ENCODE data around the gene ALPL. TPM values are rescaled to one million over a fixed set of nuclear protein-coding genes. Genes with fewer than 3 reads are reported as not detected.

ALPL gene
- polyA plus RNA-seq, 3 donors, result not detected

DNA sequence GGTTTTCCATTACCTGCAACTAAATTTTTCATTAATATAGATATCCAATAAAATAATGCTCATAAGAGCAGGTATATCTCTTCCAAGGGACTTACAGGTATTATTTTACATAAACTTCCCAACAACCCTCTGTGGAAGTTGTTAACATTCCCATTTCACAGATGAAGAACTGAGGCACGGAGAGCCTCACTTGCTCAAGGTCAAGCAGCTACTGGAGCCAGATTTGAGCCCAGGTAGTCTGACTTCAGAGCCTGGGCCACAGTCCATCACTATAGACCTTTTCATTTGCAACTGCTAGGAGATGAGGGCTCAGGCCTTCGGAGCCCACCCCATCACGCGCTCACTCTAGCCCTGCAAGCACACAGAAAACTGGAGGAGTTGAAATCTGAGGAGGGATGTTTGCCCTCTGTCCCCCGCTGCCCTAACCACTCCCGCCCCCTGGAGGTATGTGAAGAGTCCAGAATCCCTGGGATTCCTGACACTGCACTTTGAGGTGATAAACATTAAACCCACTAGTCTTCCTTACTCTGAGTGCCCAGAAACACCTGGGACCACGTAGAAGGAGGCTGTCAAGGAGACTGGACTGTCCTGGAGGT, 11.7 kb upstream of the ALPL start:
- H3K9me3 ChIP-seq (replicated peaks in 1 of 2; ENCODE audit: control insufficient read depth in 1 of 2, insufficient read depth in 1 of 2, low read length in 2 of 2), result no peaks in the 10 kb centered on the region
- no peak overlapping the region for H3K9ac ChIP-seq (ENCODE audit: insufficient read depth, low read length, poor library complexity, severe bottlenecking)
- Mint-ChIP-seq H3K36me3 (no peaks in the 10 kb centered on the region), H3K27ac (no peak overlapping the region), H3K27me3 (ENCODE audit: low read depth in 3 of 3) (peaks cover 11 to 26% (median 15%) of the 10 kb centered on the region in 3 donors), H3K9me3 (peaks cover 0 to 11% (median 2%) of the 10 kb centered on the region in 7 donors), H3K4me3 (peak overlapping the region in 1 of 2 donors; percentile 6), H3K4me1 (no peaks in the 10 kb centered on the region)
- TF ChIP-seq CTCF (IDR thresholded peaks at IDR 0.05), result no peak
- H4K20me1 ChIP-seq (ENCODE audit: insufficient read depth, low read length), result no peaks in the 10 kb centered on the region
- intact Hi-C loops (cut with micrococcal nuclease), result no loop called here
- H3K36me3 ChIP-seq (replicated peaks in 1 of 2; ENCODE audit: control insufficient read depth in 1 of 2, insufficient read depth in 2 of 2, low read length in 2 of 2), result no peaks in the 10 kb centered on the region
- no peak overlapping the region for H3K4me2 ChIP-seq (replicated peaks; ENCODE audit: extremely low read depth, low read length, poor library complexity, severe bottlenecking)
- H2AFZ ChIP-seq (ENCODE audit: insufficient read depth, low read depth, low read length, poor library complexity, severe bottlenecking), result no peak overlapping the region
- H3K79me2 ChIP-seq (ENCODE audit: insufficient read depth, low read length), result no peaks in the 10 kb centered on the region
- H3K27me3 ChIP-seq (ENCODE audit: control insufficient read depth in 2 of 2, insufficient read depth in 2 of 2, low read length in 2 of 2), result peaks cover 0 to under 1% of the 10 kb centered on the region in 2 donors
- H3K4me1 ChIP-seq (ENCODE audit: control insufficient read depth in 1 of 2, insufficient read depth in 2 of 2, low read length in 2 of 2), result no peaks in the 10 kb centered on the region
- 90% methylated on average over 2 of the region's 7 CpGs for WGBS (ENCODE audit: insufficient coverage)
- no peak overlapping the region for H3K27ac ChIP-seq (ENCODE audit: low read depth in 1 of 2, low read length in 2 of 2)
- no peak overlapping the region for H3K4me3 ChIP-seq (replicated peaks in 1 of 3; ENCODE audit: low read depth in 2 of 3, low read length in 3 of 3)
- DNase-seq, result no peak

- H3K27ac ChIP-seq (ENCODE audit: low read depth in 1 of 2, low read length in 2 of 2), result no peak overlapping the region
- peaks cover 0 to 3% of the 10 kb centered on the region in 2 donors for H3K27me3 ChIP-seq (ENCODE audit: control insufficient read depth in 2 of 2, insufficient read depth in 2 of 2, low read length in 2 of 2)
- no peak overlapping the region for H3K4me3 Mint-ChIP-seq
- H3K9ac ChIP-seq (ENCODE audit: insufficient read depth, low read length, poor library complexity, severe bottlenecking), result no peak overlapping the region
- H4K20me1 ChIP-seq (ENCODE audit: insufficient read depth, low read length), result no peaks in the 10 kb centered on the region
- no peaks in the 10 kb centered on the region for H3K4me1 ChIP-seq (ENCODE audit: control insufficient read depth in 1 of 2, insufficient read depth in 2 of 2, low read length in 2 of 2)
- WGBS (ENCODE audit: insufficient coverage), result no CpG with 5 or more reads among the region's 1 CpG
- no peaks in the 10 kb centered on the region for H3K9me3 ChIP-seq (replicated peaks in 1 of 2; ENCODE audit: control insufficient read depth in 1 of 2, insufficient read depth in 1 of 2, low read length in 2 of 2)
- no peaks in the 10 kb centered on the region for H3K4me1 Mint-ChIP-seq
- TF ChIP-seq CTCF (IDR thresholded peaks at IDR 0.05), result no peak
- H3K27ac Mint-ChIP-seq, result peak overlapping the region in 1 of 7 donors; percentile 33
- no peaks in the 10 kb centered on the region for H3K36me3 ChIP-seq (replicated peaks in 1 of 2; ENCODE audit: control insufficient read depth in 1 of 2, insufficient read depth in 2 of 2, low read length in 2 of 2)
- peaks cover 0 to 14% (median 2%) of the 10 kb centered on the region in 7 donors for H3K9me3 Mint-ChIP-seq
- intact Hi-C loops (cut with micrococcal nuclease), result no loop called here
- H2AFZ ChIP-seq (ENCODE audit: insufficient read depth, low read depth, low read length, poor library complexity, severe bottlenecking), result no peak overlapping the region
- H3K36me3 Mint-ChIP-seq, result no peaks in the 10 kb centered on the region
- H3K4me3 ChIP-seq (replicated peaks in 1 of 3; ENCODE audit: low read depth in 2 of 3, low read length in 3 of 3), result no peak overlapping the region
- no peak for DNase-seq
- H3K79me2 ChIP-seq (ENCODE audit: insufficient read depth, low read length), result no peaks in the 10 kb centered on the region
- H3K27me3 Mint-ChIP-seq (ENCODE audit: low read depth in 3 of 3), result peaks cover 9 to 25% (median 16%) of the 10 kb centered on the region in 3 donors
- no peak overlapping the region for H3K4me2 ChIP-seq (replicated peaks; ENCODE audit: extremely low read depth, low read length, poor library complexity, severe bottlenecking)
Observed at GRCh38 chr1:21499283-21499950, 9.8 kb upstream of the ALPL start.
